Stimulated activated CD8-positive, alpha-beta memory T cell treated with anti-CD3 and anti-CD28 coated beads, Interleukin-4, amount 100 ng/mL, for 48 hours (primary cell): ENCODE results near the gene PACSIN3.
"Not testable (repeated sequence)": the region's sequence is repeated elsewhere in the genome, so short reads cannot be mapped to it uniquely, and the experiment has no call there.

ENCODE experiments used
- DNase-seq: peaks from one replicate; pipeline ENCODE4 v3.0.0-alpha.2; 2020

Gene PACSIN3

DNA sequence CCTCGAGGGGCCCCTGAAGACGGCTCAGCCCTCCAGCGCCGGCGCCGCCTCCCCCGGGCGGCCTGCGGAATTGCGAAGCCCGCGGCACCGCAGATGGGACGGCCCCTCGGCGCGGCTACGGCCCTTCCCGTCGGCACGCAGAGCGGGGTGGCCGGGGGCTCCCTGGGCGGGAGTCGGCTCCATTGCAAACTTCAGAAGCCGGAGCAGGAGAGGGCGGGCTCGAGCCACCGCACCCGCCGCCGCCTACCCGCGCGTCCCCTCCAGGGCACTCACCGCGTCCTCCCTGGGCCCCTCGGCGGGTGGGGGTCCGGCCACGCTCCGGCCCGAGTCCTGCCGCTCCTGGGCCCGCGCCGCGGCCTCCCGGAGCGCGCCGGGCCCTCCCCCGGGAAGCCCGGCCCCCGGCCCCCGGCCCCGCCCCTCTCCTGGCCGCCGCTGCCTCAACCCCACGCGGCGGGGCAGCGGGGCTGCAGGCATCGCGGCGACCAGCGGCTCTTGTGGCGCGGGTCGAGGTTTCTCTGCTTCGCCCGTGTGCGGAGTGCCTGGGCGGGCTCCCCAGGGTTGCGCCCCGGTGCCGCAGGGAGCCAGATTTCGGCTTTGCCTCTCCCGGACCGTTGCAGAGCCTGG lies at the start of gene PACSIN3:
TSS of gene PACSIN3 (minus strand) at position 359 of the 624 bp plus-strand sequence. CDS start 3,707 bp downstream, outside the sequence.
- DNase-seq, result peak; percentile 64

DNA sequence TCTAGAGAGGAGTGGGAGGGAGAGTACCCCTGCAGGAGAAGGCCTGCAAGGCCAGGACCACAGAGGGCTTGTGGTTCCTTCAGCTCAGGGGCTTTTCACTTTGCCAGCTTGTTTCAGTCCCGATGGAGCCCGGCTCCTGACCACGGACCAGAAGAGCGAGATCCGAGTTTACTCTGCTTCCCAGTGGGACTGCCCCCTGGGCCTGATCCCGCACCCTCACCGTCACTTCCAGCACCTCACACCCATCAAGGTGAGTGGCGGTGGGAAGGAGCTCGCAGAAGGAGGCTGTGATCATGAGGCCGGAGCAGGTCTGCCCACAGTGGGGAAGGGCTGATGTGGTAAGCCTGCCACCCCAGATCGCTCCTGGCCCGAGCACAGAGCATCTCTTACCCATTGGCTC lies 48.9 kb upstream of the PACSIN3 start:
- no peak for DNase-seq

DNA sequence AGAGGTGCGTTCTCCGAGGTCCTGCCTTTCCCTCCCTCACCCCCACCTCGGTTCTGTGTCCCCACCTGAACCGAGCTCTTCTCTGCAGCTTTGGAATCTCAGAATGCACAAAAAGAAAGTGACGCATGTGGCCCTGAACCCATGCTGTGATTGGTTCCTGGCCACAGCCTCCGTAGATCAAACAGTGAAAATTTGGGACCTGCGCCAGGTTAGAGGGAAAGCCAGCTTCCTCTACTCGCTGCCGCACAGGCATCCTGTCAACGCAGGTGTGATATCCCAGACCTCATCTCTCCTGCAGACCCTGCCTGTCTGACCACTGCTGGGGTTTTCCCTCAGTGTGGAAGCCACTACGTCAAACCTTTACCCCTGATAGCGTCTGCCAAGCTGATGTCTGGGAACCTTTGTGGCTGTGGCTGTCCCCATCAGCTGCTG lies 48.5 kb upstream of the PACSIN3 start:
- peak; percentile 48 for DNase-seq

DNA sequence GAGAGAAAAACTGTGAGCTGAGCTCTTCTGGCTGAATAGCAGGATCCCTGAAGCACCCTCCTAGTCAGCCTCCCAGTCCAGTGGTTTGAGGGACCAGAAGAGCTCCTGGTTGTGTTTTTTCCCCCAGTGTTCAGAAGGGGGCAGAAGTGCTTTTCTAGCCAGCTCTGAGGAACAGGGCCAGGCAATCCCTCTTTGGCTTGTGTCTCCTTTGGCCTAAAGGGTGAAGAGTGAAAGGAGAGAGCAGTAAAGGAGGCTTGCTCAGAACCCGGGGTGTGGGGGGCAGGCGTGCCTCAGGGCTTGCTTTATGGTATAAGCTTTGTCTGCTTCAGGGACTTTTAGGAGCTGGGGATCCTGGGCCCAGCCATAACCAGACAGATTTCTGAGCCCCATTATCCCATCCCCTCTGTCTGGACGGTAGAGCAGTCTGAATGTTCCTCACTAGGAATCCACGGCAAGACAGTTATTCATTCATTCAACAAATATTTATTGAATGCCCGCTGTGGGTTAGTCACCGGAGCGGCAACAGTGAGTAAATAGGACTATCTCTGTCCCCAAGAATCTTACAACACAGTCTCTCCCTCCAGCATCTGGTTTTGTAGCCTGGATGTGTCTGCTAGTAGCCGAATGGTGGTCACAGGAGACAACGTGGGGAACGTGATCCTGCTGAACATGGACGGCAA lies 47.9 kb upstream of the PACSIN3 start:
- no peak for DNase-seq

DNA sequence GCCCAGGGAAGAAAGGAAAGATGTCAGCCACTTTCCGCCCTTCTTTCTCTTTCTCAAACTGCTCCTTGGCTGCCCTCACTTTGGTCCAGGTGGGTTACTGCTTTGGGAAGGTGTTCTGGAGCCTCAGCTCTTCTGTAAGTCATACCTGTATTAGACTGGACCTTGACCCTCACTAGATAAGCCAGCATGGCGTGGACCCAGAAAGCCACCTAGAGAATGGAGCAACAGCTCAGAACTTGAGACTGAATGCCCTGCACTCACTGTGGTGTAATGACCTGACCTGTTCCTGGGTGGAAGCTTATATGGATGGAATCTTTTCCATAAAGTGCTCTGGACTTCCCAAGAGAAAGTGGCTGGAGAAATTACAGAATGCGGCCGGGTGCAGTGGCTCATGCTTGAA lies 46.8 kb upstream of the PACSIN3 start:
- DNase-seq, result no peak

DNA sequence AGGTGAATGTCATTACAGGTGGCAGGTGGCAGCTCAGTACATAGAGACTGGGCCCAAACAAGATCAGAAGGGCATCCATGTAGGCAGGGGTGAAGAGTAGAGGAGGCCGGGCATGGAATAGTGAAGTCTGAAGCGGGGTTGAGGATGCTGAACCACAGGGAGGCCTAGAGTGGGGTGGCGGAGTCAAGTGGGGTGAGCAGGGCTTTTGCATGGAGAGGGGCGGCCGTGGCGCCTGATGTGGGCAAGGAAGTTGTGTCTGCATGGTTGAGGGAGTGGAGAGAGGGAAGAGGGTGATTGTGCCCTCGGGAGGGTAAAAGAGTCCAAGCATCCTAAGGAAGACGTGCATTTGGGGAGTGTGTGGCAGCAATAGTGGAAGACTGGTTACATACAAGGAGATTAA lies 42.9 kb upstream of the PACSIN3 start:
- no peak for DNase-seq

DNA sequence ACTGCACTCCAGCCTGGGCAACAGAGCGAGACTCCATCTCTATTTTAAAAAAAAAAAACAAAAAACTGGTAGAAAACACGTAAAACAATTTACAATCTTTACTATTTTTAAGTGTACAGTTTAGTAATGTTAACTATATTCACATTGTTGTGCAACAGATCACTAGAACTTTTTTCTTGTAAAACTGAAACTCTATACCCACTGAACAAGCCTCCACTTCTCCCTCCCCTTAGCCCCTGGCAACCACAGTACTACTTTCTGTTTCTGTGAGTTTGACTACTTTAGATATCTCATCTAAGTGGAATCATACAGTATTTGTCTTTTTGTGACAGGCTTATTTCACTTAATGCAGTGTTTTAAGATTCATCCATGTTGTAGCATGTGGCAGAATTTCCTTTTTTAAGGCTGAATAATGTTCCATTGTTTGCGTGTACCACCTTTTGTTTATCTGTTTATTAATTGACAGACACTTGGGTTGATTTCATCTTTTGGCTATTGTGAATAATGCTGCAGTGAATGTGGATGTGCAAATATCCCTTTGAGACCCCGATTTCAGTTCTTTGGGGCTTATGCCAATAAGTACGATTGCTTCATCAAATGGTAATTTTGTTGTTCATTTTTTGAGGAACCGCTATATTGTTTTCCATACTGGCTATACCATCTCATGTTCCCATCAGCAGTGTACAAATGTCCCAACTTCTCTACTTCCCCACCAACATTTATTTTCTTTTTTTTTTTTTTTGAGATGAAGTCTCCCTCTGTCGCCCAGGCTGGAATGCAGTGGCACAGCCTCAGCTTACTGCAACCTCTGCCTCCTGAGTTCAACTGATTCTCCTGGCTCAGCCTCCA lies 39.5 kb upstream of the PACSIN3 start:
- DNase-seq, result peak; percentile 42

DNA sequence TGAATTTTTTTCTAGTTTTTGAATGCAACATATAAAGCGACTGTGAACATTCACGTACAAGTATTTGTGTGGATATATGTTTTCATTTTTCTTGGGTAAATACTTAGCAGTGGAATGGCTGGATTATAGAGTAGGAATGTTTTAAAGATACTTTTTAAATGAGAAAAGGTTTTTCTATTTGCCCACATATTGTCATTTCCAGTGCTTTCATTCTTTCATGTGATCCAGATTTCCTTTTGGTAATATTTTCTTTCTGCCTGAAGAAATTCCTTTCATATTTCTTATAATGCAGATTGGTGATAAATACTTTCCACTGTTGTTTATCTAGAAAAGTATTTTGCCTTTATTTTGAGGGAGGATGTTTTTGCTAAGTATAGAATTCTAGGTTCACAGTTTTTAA lies 36.5 kb upstream of the PACSIN3 start:
- DNase-seq, result no peak

DNA sequence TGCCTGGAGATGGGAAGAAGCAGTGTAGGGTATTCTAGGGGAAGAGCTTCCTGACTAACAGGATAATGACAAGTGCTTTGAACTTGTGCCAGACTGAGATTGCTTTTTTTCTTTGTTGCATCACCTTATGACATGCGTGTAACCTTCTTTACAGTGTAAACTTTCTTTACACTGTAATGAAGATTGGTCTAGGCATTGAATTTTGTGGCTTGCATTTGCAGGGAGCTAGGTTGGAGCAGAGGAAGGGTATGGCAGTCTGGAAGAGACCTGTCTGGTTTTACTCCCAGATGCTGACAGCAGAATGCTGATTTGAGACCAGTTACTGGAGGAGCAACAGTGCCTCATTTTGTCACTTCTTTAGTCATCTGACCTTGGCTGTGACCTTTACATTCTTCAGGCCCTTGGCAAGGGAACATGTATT lies 34.2 kb upstream of the PACSIN3 start:
- DNase-seq, result no peak

DNA sequence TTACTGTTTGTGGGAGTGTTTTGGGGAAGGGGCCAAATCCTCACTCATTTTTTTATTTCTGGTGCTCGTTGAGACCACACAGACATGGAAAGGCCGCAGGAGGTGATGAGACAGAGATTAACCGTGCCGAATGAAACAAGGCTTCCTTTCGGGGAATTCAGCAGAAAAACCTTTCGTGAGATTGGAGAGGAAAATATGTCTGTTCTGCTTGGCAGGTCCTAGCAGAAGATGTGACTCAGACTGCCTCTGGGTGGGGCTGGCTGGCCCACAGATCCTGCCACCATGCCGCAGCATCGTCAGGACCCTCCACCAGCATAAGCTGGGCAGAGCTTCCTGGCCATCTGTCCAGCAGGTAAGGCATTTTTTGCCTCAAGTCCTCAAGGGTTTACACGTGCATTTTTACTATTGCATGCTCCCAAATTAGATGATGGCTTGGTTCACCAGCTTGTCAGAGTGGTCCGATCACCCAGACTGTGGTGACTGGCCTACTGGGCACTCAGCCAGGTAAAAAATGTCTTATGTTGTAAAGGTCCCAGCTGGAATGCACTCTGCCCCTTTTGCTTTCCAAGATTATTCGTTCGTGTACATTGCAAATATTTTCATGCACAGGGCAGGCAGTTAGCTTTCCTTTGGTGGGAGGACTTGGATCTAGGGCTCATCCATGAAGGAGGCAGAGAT lies 30.0 kb upstream of the PACSIN3 start:
- peak; percentile 77 for DNase-seq

DNA sequence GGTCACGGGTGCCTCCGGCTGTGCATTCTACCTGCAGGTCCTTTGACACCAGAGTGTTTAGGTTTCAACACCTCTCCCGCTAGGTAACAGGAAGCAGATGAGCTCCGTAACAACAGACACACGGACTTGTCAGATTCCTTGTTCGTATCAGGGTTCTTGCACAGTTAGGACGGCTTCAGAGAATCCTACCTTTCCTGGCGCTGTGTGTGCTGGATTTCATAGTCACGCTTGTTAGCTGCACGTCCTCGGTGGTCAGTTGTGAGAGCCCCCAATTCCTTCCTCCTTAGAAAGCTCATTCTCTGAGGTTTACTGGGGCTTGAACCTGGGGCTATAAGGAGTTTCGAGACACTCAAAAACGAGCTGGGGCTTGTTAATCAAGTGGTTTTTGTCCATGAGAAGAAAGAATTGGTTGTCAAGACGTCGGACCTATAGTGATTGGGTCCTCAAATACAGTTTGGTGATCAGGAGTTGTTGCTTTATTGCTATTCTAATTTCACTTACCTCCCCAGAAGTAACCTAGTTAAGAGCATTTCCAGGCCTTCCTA lies 29.2 kb upstream of the PACSIN3 start:
- DNase-seq, result no peak

DNA sequence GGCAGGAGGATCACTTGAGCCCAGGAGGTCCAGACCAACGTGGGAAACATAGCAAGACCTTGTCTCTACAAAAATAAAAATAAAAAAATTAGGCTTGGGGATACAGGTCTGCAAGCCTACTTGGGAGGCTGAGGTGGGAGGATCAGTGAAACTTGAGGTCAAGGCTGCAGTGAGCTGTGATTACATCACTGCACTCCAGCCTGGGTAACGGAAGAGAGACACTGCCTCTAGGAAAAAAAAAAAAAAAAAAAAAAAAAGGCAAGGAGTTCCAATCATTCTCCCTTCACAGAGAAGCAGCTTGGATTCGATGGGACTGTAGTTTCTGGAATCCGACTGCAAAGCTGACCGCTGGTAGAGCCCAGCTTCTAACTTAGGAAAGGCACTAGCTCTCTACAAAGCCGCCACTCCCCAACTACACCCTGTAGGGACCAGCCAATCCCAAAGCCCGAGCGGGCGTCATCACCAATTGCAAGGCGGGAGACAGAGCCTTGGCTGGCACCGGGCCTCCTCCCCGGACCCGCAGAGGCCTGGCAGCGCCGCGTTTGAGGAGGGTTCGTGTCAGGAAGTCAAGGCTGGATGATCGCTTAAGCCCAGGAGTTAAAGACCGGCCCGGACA lies 27.8 kb upstream of the PACSIN3 start:
- DNase-seq, result peak; percentile 90

DNA sequence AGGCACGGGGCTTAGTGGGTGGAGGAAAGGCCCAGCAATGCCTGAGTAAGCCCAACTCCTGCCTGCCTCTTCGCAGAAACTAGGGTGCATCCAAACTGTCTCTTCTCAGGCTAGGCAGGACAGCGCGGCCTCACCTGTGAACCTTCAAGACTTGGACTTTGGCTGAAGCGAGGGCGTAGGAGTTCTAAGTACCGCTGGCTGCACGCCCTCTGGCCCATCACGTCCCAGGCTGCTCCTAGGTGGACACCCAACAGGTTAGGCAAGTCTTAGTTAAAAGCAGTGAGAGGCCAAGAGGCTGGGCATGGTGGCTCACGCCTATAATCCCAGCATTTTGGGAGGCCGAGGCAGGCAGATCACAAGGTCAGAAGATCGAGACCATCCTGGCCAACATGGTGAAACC lies 26.7 kb upstream of the PACSIN3 start:
- no peak for DNase-seq

DNA sequence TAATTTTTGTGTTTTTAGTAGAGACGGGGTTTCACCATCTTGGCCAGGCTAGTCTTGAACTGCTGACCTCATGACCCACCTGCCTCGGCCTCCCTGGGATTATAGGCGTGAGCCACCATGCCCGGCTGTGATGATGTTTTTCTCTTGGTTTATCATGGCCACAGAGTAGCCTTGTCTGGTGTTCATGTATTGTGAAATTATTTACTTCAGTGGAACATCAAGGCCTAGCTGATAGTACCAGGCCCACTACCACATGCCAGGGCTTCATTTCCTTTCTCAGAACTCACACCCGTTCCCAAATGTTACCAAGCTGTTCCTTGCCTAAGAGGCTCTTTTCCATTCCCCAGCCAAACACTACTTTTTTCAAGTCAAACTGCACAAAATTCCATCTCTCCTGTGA lies 22.4 kb upstream of the PACSIN3 start:
- no peak for DNase-seq

DNA sequence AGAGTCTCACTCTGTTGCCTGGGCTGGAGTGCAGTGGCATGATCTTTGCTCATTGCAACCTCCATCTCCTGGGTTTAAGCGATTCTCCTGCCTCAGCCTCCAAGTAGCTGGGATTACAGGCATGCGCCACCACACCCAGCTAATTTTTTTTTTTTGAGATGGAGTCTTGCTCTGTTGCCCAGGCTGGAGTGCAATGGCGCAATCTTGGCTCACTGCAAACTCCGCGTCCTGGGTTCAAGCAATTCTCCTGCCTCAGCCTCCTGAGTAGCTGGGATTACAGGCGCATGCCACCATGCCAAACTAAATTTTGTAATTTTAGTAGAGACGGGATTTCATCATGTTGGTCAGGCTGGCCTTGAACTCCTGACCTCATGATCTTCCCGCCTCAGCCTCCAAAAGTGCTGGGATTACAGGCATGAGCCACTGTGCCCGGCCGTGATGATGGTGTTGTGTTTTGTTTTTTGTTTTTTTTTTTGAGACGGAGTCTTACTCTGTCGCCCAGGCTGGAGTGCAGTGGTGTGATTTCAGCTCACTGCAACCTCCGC lies 21.8 kb upstream of the PACSIN3 start:
- DNase-seq, result not testable (repeated sequence)

DNA sequence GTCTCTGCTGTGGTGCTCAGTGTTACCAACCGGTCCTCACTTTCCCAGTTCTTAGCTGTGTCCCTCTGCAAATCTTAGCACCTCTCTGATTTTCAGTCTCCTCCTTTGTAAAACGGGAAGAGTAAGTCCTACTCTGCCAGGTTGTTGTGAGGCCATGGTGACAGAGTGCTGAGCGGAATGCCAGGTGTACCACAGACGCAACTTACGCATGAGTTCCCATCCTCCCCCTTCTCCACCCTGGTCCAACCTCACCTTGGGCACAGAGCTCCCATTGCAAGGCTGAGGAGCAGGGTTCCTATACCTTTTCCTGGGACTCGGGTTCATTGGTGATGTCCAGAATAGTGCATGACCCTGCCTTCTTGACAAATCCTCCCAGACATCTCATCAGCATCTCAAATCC lies 21.2 kb upstream of the PACSIN3 start:
- no peak for DNase-seq

DNA sequence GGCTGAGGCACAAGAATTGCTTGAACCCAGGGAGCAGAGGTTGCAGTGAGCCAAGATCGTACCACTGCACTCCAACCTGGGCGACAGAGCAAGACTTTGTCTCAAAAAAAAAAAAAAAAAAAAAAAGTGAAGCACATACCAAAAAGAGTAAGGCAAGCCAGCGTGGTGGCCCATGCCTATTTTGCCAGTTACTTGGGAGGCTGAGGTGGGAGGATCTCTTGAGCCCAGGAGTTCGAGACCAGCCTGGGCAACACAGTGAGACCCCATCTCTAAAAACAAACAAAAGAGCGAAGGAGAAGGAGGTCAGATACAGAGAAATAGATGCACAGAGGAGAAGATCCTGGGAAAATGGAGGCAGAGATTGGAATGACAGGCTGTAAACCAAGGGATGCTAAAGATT lies 20.3 kb upstream of the PACSIN3 start:
- not testable (repeated sequence) for DNase-seq

DNA sequence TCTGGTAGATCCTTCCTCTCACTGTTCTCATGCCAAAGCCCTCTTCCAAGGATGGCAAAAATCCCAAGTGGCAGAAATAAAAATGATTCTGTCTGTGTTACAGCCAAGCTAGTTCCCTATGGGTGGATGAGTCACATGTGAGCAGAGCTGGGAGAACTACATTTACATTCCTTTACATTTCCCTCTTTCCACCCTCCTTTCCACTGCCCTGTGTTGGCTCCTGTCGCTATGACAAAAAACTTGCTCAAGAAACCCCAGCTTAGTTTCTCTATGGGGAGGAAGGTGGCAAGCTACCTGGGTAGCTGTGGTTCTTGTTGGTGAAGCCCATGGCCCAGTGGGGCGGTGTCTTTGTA lies 18.4 kb upstream of the PACSIN3 start:
- no peak for DNase-seq

DNA sequence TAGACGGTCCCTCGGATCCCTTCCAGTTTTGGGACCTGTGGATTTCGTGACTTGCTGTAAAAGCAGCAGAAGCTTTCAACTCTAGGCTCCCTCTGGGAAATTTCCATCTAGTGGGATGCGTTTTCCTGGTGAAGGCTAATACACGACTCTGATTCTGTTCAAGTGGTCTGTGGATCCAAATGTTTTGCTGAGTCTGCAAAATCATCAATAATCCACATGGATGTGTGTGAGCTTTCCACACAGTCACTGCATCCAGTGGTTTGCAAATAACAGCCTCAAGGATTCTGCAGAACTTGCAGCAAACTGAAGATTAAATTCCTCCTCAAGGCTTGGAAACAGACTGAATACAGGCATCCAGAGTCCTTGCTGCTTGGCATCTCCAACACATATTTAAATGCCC lies 16.3 kb upstream of the PACSIN3 start:
- no peak for DNase-seq

DNA sequence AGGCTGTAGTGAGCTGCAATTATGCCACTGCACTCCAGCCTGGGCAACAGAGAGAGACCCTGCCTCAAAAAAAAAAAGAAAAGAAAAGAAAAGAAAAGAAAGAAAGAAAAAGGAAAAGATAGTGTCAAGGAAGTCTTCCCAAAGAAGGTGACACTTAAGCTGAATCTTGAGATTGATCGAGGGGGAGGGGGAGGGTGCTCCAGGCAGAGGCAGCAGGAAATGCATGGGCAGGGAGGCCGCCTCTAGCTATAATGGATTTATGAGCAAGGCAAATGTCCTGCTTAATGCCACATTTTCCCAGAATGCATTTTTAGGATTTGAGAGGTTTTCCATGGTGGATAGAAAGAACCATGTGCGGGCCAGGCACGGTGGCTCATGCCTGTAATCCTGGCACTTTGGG lies 14.8 kb upstream of the PACSIN3 start:
- DNase-seq, result no peak

DNA sequence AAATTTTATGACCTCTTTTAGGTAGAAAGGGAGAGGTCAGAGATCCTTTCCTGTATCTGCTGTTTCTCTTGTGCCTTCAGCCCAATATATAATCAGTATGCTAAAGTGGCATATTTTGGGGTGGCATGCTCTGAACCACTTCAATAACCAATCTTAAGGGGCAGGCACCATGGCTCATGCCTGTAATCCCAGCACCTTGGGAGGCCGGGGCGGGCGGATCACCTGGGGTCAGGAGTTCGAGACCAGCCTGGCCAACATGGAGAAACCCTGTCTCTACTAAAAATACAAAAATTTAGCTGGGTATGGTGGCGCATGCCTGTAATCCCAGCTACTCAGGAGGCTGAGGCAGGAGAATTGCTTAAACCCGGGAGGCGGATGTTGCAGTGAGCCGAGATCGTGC lies 11.9 kb upstream of the PACSIN3 start:
- not testable (repeated sequence) for DNase-seq

DNA sequence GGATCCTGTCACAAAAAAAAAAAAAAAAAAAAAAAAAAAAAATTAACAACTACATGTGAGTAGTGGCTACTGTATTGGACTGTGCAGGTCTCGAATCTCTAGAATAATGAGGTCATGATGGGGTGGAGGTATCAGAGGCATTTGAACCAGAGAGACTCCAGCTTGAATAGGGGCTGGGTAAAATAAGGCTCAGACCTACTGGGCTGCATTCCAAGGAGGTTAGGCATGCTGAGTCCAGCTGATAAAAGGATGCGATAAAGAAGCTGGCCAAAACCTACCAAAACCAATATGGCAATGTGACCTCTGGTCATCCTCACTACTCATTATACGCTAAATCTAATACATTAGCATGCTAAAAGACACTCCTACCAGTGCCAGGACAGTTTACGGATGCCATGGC lies 5.9 kb upstream of the PACSIN3 start:
- DNase-seq, result no peak
